Erythroblast (primary cell): ENCODE results near the gene PATJ.

Source experiments
- DNase-seq, 2 experiments: peaks; one replicate each; lab custom pipeline; 2025; lab: John Stamatoyannopoulos, UW
- GATA1 ChIP-seq: IDR thresholded peaks from 2 replicates; pipeline ENCODE4 v1.6.1; 2011; ENCODE audit warnings: low read depth, mild to moderate bottlenecking, control low read depth, low read length, moderate library complexity
- POLR2A ChIP-seq: IDR thresholded peaks from 2 replicates; pipeline ENCODE4 v1.6.1; 2011; ENCODE audit warnings: mild to moderate bottlenecking, low read length

The PATJ gene

GRCh38 chr1:62043154-62043553 lies 300.9 kb downstream of the PATJ start:
- DNase-seq, result no peak
- TF ChIP-seq POLR2A, result no peak
- no peak for TF ChIP-seq GATA1

- peak in 1 of 2 experiments; percentile 8 for DNase-seq
- TF ChIP-seq GATA1 (no peak), POLR2A (no peak)
These were observed 303.3 kb downstream of the PATJ start for GRCh38 chr1:62045574-62045973.

GRCh38 chr1:62046927-62047326 lies 304.6 kb downstream of the PATJ start:
- TF ChIP-seq POLR2A (no peak), GATA1 (no peak)

GRCh38 chr1:62050165-62050564 lies 307.9 kb downstream of the PATJ start:
- TF ChIP-seq POLR2A (no peak), GATA1 (no peak)
- no peak for DNase-seq

More at GRCh38 chr1:62046927-62047326, 304.6 kb downstream of the PATJ start:
- no peak for DNase-seq

GRCh38 chr1:62052946-62053345 lies 310.7 kb downstream of the PATJ start:
- TF ChIP-seq GATA1 (no peak), POLR2A (no peak)
- no peak for DNase-seq

- no peak for TF ChIP-seq GATA1
- TF ChIP-seq POLR2A, result no peak
- DNase-seq, result no peak
These were observed 311.9 kb downstream of the PATJ start for GRCh38 chr1:62054188-62054587.

- no peak for DNase-seq
These were observed 314.9 kb downstream of the PATJ start for GRCh38 chr1:62057230-62057629.

GRCh38 chr1:62057641-62058290 lies 315.5 kb downstream of the PATJ start:
- no peak for TF ChIP-seq GATA1
- no peak for TF ChIP-seq POLR2A
- no peak for DNase-seq

More at GRCh38 chr1:62057230-62057629, 314.9 kb downstream of the PATJ start:
- TF ChIP-seq GATA1 (no peak), POLR2A (no peak)

- no peak for TF ChIP-seq GATA1
- no peak for TF ChIP-seq POLR2A
- DNase-seq, result no peak
These were observed 316.7 kb downstream of the PATJ start for GRCh38 chr1:62058956-62059355.

GRCh38 chr1:62062087-62062486 lies 319.8 kb downstream of the PATJ start:
- DNase-seq, result no peak
- TF ChIP-seq GATA1 (no peak), POLR2A (no peak)

- DNase-seq, result no peak
- TF ChIP-seq GATA1 (no peak), POLR2A (no peak)
These were observed 322.6 kb downstream of the PATJ start for GRCh38 chr1:62064829-62065407.

- TF ChIP-seq GATA1 (no peak), POLR2A (no peak)
- DNase-seq, result no peak
These were observed 324.4 kb downstream of the PATJ start for GRCh38 chr1:62066713-62067112.

- TF ChIP-seq GATA1, result no peak
- no peak for TF ChIP-seq POLR2A
- no peak for DNase-seq
These were observed 326.1 kb downstream of the PATJ start for GRCh38 chr1:62068416-62068843.

GRCh38 chr1:62068978-62069377 lies 326.7 kb downstream of the PATJ start:
- TF ChIP-seq GATA1 (no peak), POLR2A (no peak)
- no peak for DNase-seq
